ENCODE data around the gene PCCA.

Gene PCCA

GRCh38 chr13:100530671-100531213, 441.8 kb downstream of the PCCA start:
- peak; percentile 28 for DNase-seq

- peak; percentile 25 for DNase-seq
Observed at GRCh38 chr13:100532090-100532766, 443.3 kb downstream of the PCCA start.

DNA sequence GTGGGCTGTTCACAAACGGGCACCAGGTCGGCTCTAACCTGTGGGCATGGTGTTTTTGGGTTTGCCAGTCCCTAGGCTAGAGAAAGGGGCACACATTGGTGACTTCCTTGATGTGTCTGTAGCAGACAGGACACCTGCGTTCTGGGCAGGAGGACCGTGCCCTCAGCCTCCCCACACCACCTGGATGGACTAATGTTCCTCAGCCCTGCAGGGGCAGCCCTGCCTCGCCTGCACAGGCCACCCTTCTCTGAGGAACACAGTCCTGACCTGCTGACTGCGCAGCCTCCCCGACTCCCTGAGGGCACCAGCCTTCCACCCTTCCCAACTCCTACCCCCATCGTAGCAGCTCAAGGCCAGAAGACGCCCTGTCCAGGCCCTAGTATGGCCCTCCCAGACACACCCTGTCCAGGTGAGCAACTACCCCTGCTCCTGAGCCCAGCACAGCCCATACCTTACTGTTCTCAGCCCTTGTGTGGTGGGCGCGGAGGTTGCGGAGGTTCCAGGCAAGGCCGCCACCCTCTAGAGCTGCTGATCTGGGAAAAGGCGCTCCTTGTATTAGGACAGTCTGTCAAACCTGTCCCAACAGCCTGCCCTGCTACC, 444.0 kb downstream of the PCCA start:
- peak; percentile 32 for DNase-seq

DNA sequence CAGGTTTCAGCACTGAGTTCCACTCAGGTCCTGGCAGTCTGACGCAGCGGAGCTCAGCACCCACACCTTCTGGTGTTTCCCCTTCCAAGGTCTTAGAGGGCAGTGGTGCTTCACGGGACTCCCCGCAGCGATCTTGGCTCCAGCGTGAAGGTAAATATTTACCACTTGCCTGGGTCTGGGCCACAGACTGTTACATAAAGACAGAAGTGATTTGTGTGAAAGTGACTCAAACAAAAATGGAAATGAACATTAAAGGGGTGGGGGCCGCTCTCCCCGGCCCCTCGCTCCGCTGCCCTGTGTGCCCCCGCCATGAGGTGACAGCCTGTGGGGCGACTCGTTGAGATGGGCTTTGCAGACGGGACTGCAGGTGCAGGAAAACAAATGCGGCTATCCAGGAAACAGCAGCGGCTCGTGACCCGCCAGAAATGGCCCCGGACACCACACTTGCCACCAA, 444.7 kb downstream of the PCCA start:
- peak; percentile 34 for DNase-seq

DNA sequence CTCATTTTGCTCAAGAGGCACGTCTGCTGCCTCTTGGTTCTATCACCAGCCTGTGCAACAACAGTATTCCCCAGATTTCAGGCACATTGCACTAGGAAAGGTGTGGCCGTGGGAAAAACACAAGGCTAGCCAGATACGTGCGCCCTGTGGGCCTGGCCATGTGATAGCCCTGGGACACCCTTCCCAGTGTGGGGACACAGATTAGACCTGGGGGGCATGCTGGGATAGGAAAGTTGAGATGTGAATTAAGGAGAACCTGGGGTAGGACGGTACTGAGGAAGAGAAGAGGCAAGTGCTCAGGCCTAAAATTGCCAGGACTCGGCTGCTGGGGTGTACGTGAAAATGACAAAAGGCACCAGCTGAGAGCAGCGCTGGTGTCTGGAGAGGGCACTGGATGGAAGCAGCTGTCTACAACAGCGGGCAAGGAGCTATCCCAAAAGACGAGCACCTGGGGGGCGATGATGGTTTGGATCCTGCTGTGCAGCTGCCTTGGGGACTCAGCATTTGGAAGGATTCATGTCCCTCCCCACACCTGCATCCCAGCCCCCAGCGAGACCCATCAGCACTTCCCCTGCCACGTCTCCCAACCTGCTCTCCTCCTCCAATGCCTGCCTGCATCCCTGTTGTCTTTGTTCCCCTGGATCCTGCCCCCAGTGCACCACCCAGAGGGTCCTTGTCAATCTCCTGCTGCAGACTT, 445.4 kb downstream of the PCCA start:
- peak; percentile 39 for DNase-seq

DNA sequence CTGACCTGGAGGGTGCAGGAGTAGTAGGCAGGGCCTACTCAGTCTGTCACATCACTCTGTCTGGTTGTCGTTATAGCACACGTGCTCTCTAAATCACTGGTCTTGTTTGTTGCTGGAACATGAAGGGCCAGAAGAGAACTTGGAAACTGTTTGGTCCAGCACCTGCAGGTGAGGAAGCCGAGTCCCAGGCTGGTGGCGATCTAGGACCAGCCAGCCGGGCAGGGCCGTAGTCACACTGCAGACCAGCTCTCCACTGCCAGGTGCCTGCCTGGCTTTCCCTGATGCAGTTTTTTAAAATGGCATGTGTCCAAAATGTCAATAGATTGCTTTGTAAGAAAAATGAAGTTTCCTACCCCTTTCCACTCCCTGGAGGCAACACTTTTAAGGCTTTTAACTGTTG, 446.0 kb downstream of the PCCA start:
- DNase-seq, result no peak

- peak; percentile 33 for DNase-seq
Observed at GRCh38 chr13:100535426-100536135, 446.7 kb downstream of the PCCA start.

- peak; percentile 38 for DNase-seq
Observed at GRCh38 chr13:100536643-100537180, 447.8 kb downstream of the PCCA start.

- peak; percentile 26 for DNase-seq
Observed at GRCh38 chr13:100537486-100537885, 448.6 kb downstream of the PCCA start.

- no peak for DNase-seq
Observed at GRCh38 chr13:100537951-100538462, 449.1 kb downstream of the PCCA start.

GRCh38 chr13:100540621-100541020, 451.7 kb downstream of the PCCA start:
- peak; percentile 33 for DNase-seq

GRCh38 chr13:100541897-100542825, 453.3 kb downstream of the PCCA start:
- peak; percentile 35 for DNase-seq

DNA sequence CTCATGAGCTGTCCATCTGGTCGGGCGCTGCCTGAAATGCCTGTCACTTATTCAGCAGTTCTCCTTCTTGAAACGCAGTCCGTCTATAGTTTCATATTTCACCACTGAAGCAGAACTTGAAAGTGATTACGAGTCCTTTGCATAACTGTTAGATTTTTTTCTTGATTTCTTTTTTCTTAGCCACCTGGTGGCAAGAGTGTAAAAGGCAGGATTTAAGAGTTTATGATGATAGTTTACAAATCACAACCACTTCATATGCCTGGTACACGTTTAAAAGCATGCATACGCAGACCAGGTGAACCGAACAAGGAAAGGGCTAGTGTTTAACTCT, 453.9 kb downstream of the PCCA start:
- DNase-seq, result no peak

DNA sequence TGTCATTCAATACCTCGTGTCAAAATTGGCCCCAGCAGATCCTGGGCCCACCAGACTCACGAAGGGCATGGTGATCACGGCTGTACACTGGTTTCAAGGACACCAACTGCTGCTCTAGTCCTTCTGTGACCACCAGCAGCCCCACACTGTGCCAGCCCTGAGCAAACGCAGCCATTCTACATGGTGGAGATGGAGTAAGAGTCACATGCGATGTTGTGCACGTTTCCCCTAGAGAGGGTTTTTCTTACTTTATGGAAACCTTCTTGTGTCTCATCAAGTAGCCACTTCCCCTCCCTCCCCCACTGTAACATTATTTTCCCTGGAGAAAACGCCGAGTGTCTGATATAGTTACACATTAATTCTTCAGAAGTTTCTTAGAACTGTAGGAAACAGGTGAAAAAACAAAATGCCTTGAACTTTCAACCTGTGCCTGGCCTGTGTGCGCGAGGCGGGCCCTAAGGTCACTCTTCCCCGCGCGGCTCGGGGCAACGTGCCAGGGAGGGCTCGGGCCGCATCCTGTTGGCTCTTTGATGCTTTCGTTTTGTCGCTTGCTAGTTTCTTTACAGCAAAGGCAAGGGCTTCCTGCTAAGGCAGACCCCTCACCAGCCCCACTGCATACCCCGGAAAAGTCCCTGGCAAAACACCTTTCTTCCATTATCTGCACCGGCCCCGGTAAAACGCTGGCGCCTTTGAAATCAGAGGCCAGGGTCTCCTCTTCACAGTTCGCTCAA, 455.1 kb downstream of the PCCA start:
- peak; percentile 38 for DNase-seq

- peak; percentile 33 for DNase-seq
Observed at GRCh38 chr13:100544866-100545683, 456.2 kb downstream of the PCCA start.

- no peak for DNase-seq
Observed at GRCh38 chr13:100545684-100546061, 456.8 kb downstream of the PCCA start.

- DNase-seq, result peak; percentile 20
Observed at GRCh38 chr13:100546713-100547405, 458.0 kb downstream of the PCCA start.

- peak; percentile 32 for DNase-seq
Observed at GRCh38 chr13:100547791-100548201, 458.9 kb downstream of the PCCA start.

GRCh38 chr13:100549316-100549715, 460.4 kb downstream of the PCCA start:
- DNase-seq, result peak; percentile 13
